GM23248 (cell line): ENCODE data around the gene TGFBR3L. TPM values are rescaled to one million over a fixed set of nuclear protein-coding genes. Genes with fewer than 3 reads are reported as not detected.
"Not testable (repeated sequence)": the region's sequence is repeated elsewhere in the genome, so short reads cannot be mapped to it uniquely, and the experiment has no call there.

ENCODE experiments used
- DNase-seq: peaks from one replicate; pipeline ENCODE4 v3.0.0-alpha.2; 2015
- H2AFZ ChIP-seq: fragments of 200-600 bp; sonication (generic); 2 replicates; pipeline ENCODE4 v1.6.1; 2016; ENCODE audit warnings: antibody characterized with exemption
- H3F3A ChIP-seq: fragments of 200-600 bp; sonication (generic); 2 replicates; pipeline ENCODE4 v1.6.1; 2016; ENCODE audit warnings: mild to moderate bottlenecking, antibody characterized with exemption, mixed run types; ENCODE audit not compliant: insufficient read depth
- H3K27ac ChIP-seq: fragments of 200-600 bp; sonication (generic); 2 replicates; pipeline ENCODE4 v1.5.1; 2016; ENCODE audit warnings: mild to moderate bottlenecking
- H3K27me3 ChIP-seq: fragments of 200-600 bp; sonication (generic); replicated peaks from 2 replicates; pipeline ENCODE4 v1.6.1; 2016; ENCODE audit warnings: mild to moderate bottlenecking; ENCODE audit not compliant: insufficient read depth
- H3K36me3 ChIP-seq: fragments of 200-600 bp; sonication (generic); 2 replicates; pipeline ENCODE4 v1.6.1; 2016; ENCODE audit warnings: low read depth, mild to moderate bottlenecking
- H3K4me1 ChIP-seq: fragments of 200-600 bp; sonication (generic); 2 replicates; pipeline ENCODE4 v1.6.1; 2016; ENCODE audit warnings: mild to moderate bottlenecking; ENCODE audit not compliant: insufficient read depth
- H3K4me2 ChIP-seq: fragments of 200-600 bp; sonication (generic); one replicate; pipeline ENCODE4 v1.6.1; 2016; ENCODE audit warnings: mild to moderate bottlenecking; ENCODE audit not compliant: unreplicated experiment
- H3K4me3 ChIP-seq: fragments of 200-600 bp; sonication (generic); 2 replicates; pipeline ENCODE4 v1.5.1; 2016; ENCODE audit warnings: mild to moderate bottlenecking
- H3K79me2 ChIP-seq: fragments of 200-600 bp; sonication (generic); 2 replicates; pipeline ENCODE4 v1.6.1; 2016; ENCODE audit warnings: mild to moderate bottlenecking; ENCODE audit not compliant: insufficient read depth
- H3K9ac ChIP-seq: fragments of 200-600 bp; sonication (generic); 2 replicates; pipeline ENCODE4 v1.6.1; 2016; ENCODE audit warnings: mild to moderate bottlenecking
- H3K9me2 ChIP-seq: fragments of 200-600 bp; sonication (generic); 2 replicates; pipeline ENCODE4 v1.6.1; 2016; ENCODE audit warnings: mixed run types, mild to moderate bottlenecking, moderate library complexity; ENCODE audit not compliant: insufficient read depth
- H3K9me3 ChIP-seq: fragments of 200-600 bp; sonication (generic); one replicate; pipeline ENCODE4 v1.6.1; 2017; ENCODE audit warnings: low read depth
- H4K20me1 ChIP-seq: fragments of 200-600 bp; sonication (generic); 2 replicates; pipeline ENCODE4 v1.6.0; 2016; ENCODE audit not compliant: insufficient read depth
- EZH2 ChIP-seq: fragments of 200-600 bp; sonication (generic); IDR thresholded peaks from 2 replicates; pipeline ENCODE4 v1.6.1; 2018; ENCODE audit warnings: antibody characterized with exemption, mild to moderate bottlenecking; ENCODE audit not compliant: insufficient read depth, poor library complexity, severe bottlenecking
- EZH2phosphoT487 ChIP-seq: fragments of 200-600 bp; sonication (generic); IDR thresholded peaks from 2 replicates; pipeline ENCODE4 v1.6.1; 2018; ENCODE audit warnings: antibody characterized with exemption, moderate library complexity, mild to moderate bottlenecking, low read depth; ENCODE audit not compliant: insufficient read depth
- WGBS, 2 experiments: methylation state at CpG; one replicate each; pipeline ENCODE4 v1.1.6; 2015 to 2017; ENCODE audit warnings: low lambda C conversion rate in 2 of 2, low coverage in 1 of 2; ENCODE audit errors: missing lambda C conversion rate in 2 of 2; 5-methylcytosine and 5-hydroxymethylcytosine counted together
- in situ Hi-C: fragments of 300-500 bp; cut with MboI; formaldehyde crosslinking; loops from 2 replicates; pipeline ENCODE4 v1.15.0; 2020
- polyA plus RNA-seq: library from polyadenylated mRNA; unstranded; fragments of >200 nt; fragmentation: Nextera tagmentation; extraction: Ambion mirVana; gene quantifications from 2 replicates; pipeline ENCODE4 v1.2.1, GENCODE V29; 2016
- total RNA-seq: library from RNA; depleted of rRNA; stranded (reverse); fragments of >200 nt; shearing (Covaris generic); gene quantifications from 2 replicates; pipeline ENCODE4 v1.2.3, GENCODE V29; 2014

TGFBR3L gene
- total and polyA plus RNA-seq, 2 experiments from 2014 or later: 9.0 to 30.6 TPM

- no peaks in the 10 kb centered on the region for H4K20me1 ChIP-seq
- H3K9ac ChIP-seq: peak overlapping the region; percentile 93
- no peaks in the 10 kb centered on the region for H3K36me3 ChIP-seq
- TF ChIP-seq EZH2phosphoT487 (no peak), EZH2 (no peak)
- peak overlapping the region; percentile 88 for H2AFZ ChIP-seq
- no peaks in the 10 kb centered on the region for H3K4me1 ChIP-seq
- 64 to 65% methylated on average over 8 of the region's 8 CpGs for WGBS, 2 experiments
- peak overlapping the region; percentile 88 for H3K4me3 ChIP-seq
- in situ Hi-C loops: no loop called here
- H3K27ac ChIP-seq: no peak overlapping the region
- no peaks in the 10 kb centered on the region for H3K9me2 ChIP-seq
- no peaks in the 10 kb centered on the region for H3K9me3 ChIP-seq
- H3K79me2 ChIP-seq: no peaks in the 10 kb centered on the region
- peak overlapping the region; percentile 93 for H3K4me2 ChIP-seq
- no peaks in the 10 kb centered on the region for H3K27me3 ChIP-seq
- no peaks in the 10 kb centered on the region for H3F3A ChIP-seq
- DNase-seq: no peak
Measured at GRCh38 chr19:7888826-7889217, 25.8 kb upstream of the TGFBR3L start.

GRCh38 chr19:7893362-7894101, 21.1 kb upstream of the TGFBR3L start:
- H4K20me1 ChIP-seq, H3K27ac ChIP-seq, in situ Hi-C loops, H2AFZ ChIP-seq, H3F3A ChIP-seq, H3K79me2 ChIP-seq, H3K4me2 ChIP-seq, H3K9ac ChIP-seq, H3K4me1 ChIP-seq, H3K27me3 ChIP-seq, H3K36me3 ChIP-seq, H3K4me3 ChIP-seq, H3K9me2 ChIP-seq, H3K9me3 ChIP-seq: not testable (repeated sequence)
- DNase-seq: peak; percentile 63
- 78 to 80% methylated on average over 18 of the region's 18 CpGs for WGBS, 2 experiments

- Histone ChIP-seq H3K9me2 (no peaks in the 10 kb centered on the region), H3K79me2 (no peaks in the 10 kb centered on the region), H3K27ac (no peak overlapping the region), H4K20me1 (no peaks in the 10 kb centered on the region), H3K36me3 (no peaks in the 10 kb centered on the region), H2AFZ (no peak overlapping the region), H3K9me3 (no peaks in the 10 kb centered on the region), H3K27me3 (no peaks in the 10 kb centered on the region), H3K4me3 (no peak overlapping the region), H3F3A (no peaks in the 10 kb centered on the region), H3K4me2 (no peak overlapping the region), H3K9ac (no peak overlapping the region), H3K4me1 (no peaks in the 10 kb centered on the region)
- in situ Hi-C loops: no loop called here
- DNase-seq: no peak
- TF ChIP-seq EZH2 (no peak), EZH2phosphoT487 (no peak)
- WGBS, 2 experiments: 66% methylated on average over 17 to 18 of the region's 18 CpGs
Measured at GRCh38 chr19:7894612-7895309, 19.9 kb upstream of the TGFBR3L start.

- Histone ChIP-seq H3K79me2 (no peaks in the 10 kb centered on the region), H4K20me1 (no peaks in the 10 kb centered on the region), H3K9ac (no peak overlapping the region), H3K4me1 (no peaks in the 10 kb centered on the region), H3K9me3 (no peaks in the 10 kb centered on the region), H2AFZ (no peak overlapping the region), H3K36me3 (no peaks in the 10 kb centered on the region), H3K27ac (no peak overlapping the region), H3K4me2 (no peak overlapping the region), H3K4me3 (no peak overlapping the region), H3K27me3 (no peaks in the 10 kb centered on the region), H3K9me2 (no peaks in the 10 kb centered on the region), H3F3A (no peaks in the 10 kb centered on the region)
- WGBS, 2 experiments: 85 to 90% methylated on average over 13 of the region's 13 CpGs
- TF ChIP-seq EZH2phosphoT487 (no peak), EZH2 (no peak)
- DNase-seq: no peak
- in situ Hi-C loops: no loop called here
Measured at GRCh38 chr19:7895565-7895964, 19.1 kb upstream of the TGFBR3L start.
